Upper lobe of right lung (tissue), 1 donor: ENCODE results near the gene CGN. TPM values are rescaled to one million over a fixed set of nuclear protein-coding genes. Genes with fewer than 3 reads are reported as not detected.

ENCODE experiments used
- ATAC-seq: fragments of 200-7000 bp; cut with Tn5 transposase; one replicate; pipeline ENCODE4 v1.9.1; 2020; ENCODE audit warnings: mild to moderate bottlenecking, moderate library complexity
- DNase-seq: peaks from one replicate; pipeline ENCODE4 v3.0.0-alpha.2; 2020
- H3K27ac ChIP-seq: fragments of 200-600 bp; one replicate; pipeline ENCODE4 v1.8.0; 2022
- H3K27me3 ChIP-seq: fragments of 200-600 bp; one replicate; pipeline ENCODE4 v1.8.0; 2022; ENCODE audit warnings: mild to moderate bottlenecking
- H3K36me3 ChIP-seq: fragments of 200-600 bp; one replicate; pipeline ENCODE4 v1.8.0; 2022
- H3K4me1 ChIP-seq: fragments of 200-600 bp; one replicate; pipeline ENCODE4 v1.8.0; 2022
- H3K4me3 ChIP-seq: fragments of 200-600 bp; one replicate; pipeline ENCODE4 v1.8.0; 2022; ENCODE audit warnings: mild to moderate bottlenecking
- H3K9me3 ChIP-seq: fragments of 200-600 bp; one replicate; pipeline ENCODE4 v1.8.0; 2022
- intact Hi-C: fragments of 100-400 bp; cut with DNase I; formaldehyde crosslinking; loops from one replicate; pipeline ENCODE4 v1.11.0; 2022
- total RNA-seq: library from RNA; stranded (reverse); fragmentation: NEBNext Ultra II Directional; extraction: Animal tissue kit (Norgen Biotek cat#: 25700); gene quantifications from one replicate; pipeline ENCODE4 v1.2.1, GENCODE V29; 2021
- TF ChIP-seq, protein P1 (sequence below): fragments of 200-600 bp; IDR thresholded peaks from one replicate; pipeline ENCODE4 v1.8.0; 2022; ENCODE audit warnings: antibody characterized with exemption
- donor health status: DM: no; HTN: yes; CAD: no; lungs with severe emphysema.

Gene CGN
- total RNA-seq, 1 donor from 2014 or later: 62.5 TPM

DNA sequence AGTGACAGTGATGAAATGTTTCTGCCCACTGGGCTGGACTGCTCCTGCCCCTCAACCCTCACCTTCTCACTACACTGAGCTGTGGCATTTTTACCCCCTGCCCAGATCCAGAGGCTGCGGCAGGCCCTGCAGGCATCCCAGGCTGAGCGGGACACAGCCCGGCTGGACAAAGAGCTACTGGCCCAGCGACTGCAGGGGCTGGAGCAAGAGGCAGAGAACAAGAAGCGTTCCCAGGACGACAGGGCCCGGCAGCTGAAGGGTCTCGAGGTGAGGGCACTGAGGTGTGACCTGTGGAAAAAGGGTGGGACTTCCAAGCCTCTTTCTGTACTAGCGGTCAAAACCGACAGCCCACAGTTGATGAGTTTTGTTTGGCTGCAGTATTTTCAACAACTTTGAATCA is 22.7 kb downstream of the CGN start:
- intact Hi-C loops: loop anchor here (10.0 kb wide), 1 partner anchor 99 kb away; no protein-coding TSS in a partner anchor
- no peak for ATAC-seq

DNA sequence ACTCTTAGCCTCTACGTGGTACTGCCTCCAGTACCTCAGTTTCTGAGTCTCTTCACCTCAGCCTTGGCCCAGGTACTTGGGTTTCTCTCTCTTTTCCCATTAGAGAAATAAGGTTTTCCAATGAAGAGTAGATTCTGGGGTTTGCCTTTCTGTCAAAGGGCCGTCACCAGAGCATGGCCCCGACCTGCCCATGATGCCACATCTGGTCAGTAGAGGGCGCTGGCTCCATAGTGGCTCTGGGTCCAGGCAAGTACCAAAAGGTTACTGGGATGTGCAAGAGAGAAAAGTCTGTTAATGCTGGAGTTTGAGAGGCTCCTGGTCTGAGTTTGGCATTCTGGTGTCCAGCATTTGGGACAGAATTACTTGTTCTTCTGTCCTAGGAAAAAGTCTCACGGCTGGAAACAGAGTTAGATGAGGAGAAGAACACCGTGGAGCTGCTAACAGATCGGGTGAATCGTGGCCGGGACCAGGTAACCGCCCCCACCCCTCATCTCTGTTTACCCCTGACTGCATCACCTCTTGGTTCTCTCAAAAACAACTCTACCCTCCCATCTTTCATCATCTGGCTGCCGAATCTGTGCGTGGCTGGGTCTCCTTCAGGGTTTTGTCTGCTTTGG is 23.6 kb downstream of the CGN start:
- H3K27ac ChIP-seq: no peak overlapping the region
- ATAC-seq (peak; percentile 84), DNase-seq (peak; percentile 88)
- H3K27me3 ChIP-seq: no peaks in the 10 kb centered on the region
- no peak overlapping the region for H3K4me3 ChIP-seq
- peaks cover 8% of the 10 kb centered on the region for H3K4me1 ChIP-seq
- intact Hi-C loops: loop anchor here (10.0 kb wide), 1 partner anchor 100 kb away; no protein-coding TSS in a partner anchor
- no peaks in the 10 kb centered on the region for H3K9me3 ChIP-seq
- TF ChIP-seq, protein P1, sequence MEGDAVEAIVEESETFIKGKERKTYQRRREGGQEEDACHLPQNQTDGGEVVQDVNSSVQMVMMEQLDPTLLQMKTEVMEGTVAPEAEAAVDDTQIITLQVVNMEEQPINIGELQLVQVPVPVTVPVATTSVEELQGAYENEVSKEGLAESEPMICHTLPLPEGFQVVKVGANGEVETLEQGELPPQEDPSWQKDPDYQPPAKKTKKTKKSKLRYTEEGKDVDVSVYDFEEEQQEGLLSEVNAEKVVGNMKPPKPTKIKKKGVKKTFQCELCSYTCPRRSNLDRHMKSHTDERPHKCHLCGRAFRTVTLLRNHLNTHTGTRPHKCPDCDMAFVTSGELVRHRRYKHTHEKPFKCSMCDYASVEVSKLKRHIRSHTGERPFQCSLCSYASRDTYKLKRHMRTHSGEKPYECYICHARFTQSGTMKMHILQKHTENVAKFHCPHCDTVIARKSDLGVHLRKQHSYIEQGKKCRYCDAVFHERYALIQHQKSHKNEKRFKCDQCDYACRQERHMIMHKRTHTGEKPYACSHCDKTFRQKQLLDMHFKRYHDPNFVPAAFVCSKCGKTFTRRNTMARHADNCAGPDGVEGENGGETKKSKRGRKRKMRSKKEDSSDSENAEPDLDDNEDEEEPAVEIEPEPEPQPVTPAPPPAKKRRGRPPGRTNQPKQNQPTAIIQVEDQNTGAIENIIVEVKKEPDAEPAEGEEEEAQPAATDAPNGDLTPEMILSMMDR: peak; percentile 88
- no peaks in the 10 kb centered on the region for H3K36me3 ChIP-seq

More for the DNA sequence above, 22.7 kb downstream of the CGN start:
- no peak for DNase-seq
- Histone ChIP-seq H3K9me3 (no peaks in the 10 kb centered on the region), H3K4me3 (no peak overlapping the region), H3K27ac (no peak overlapping the region), H3K4me1 (no peaks in the 10 kb centered on the region), H3K36me3 (no peaks in the 10 kb centered on the region), H3K27me3 (no peaks in the 10 kb centered on the region)
- TF ChIP-seq, protein P1: no peak

DNA sequence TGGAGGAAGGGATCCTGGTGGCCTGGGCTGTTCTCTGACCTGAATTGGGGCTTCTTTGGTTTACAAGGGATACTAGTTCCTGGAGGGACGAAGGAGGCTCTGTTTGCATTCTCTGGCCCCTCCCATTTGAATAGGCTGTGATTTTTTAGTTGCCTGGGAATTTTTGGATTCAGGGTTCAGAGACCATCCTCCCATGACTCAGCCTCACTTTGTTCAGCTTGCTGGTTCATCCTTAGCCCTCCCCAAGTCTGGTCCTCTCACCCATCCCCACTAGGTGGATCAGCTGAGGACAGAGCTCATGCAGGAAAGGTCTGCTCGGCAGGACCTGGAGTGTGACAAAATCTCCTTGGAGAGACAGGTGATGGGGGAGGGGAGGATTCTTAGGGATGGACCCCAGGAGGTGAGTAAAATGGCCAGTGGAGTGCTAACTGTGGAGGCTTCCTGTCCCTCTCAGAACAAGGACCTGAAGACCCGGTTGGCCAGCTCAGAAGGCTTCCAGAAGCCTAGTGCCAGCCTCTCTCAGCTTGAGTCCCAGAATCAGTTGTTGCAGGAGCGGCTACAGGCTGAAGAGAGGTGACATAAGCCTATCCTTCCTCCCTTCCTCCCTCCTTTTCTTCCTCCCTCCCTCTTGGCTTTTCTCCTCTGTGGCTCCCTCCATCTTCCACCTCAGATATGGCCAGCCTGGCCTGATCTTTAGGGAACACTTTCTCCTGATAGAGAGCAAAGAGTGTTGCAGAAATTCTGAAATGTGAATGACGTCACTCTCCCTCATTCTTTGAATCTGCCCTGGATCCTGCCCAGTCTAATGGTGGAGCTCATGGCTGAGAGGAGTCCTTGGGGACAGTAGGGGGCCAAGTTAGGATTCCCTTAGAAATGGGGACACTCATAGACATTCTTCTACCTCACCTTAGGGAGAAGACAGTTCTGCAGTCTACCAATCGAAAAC is 24.4 kb downstream of the CGN start:
- no peak for ATAC-seq
- H3K9me3 ChIP-seq: no peaks in the 10 kb centered on the region
- peaks cover 9% of the 10 kb centered on the region for H3K4me1 ChIP-seq
- intact Hi-C loops: loop anchor here (10.0 kb wide), 1 partner anchor 101 kb away; no protein-coding TSS in a partner anchor
- H3K27ac ChIP-seq: no peak overlapping the region
- H3K4me3 ChIP-seq: no peak overlapping the region
- no peak for DNase-seq
- H3K27me3 ChIP-seq: no peaks in the 10 kb centered on the region
- no peaks in the 10 kb centered on the region for H3K36me3 ChIP-seq
- TF ChIP-seq, protein P1: no peak

DNA sequence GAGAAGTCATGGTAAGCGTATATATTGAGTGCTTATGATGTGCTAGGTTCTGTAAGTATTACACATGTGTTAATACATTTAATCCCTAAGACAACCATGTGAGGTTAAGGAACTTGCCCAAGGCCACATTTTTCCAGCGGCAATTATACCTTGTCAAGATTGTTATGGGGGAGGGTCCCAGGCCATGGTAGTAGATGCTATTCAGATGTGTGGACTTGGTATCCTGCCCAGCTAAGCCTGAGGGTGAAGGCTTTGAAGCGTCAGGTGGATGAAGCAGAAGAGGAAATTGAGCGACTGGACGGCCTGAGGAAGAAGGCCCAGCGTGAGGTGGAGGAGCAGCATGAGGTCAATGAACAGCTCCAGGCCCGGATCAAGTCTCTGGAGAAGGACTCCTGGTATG is 25.3 kb downstream of the CGN start:
- intact Hi-C loops: loop anchor here (10.0 kb wide), 1 partner anchor 102 kb away; no protein-coding TSS in a partner anchor

DNA sequence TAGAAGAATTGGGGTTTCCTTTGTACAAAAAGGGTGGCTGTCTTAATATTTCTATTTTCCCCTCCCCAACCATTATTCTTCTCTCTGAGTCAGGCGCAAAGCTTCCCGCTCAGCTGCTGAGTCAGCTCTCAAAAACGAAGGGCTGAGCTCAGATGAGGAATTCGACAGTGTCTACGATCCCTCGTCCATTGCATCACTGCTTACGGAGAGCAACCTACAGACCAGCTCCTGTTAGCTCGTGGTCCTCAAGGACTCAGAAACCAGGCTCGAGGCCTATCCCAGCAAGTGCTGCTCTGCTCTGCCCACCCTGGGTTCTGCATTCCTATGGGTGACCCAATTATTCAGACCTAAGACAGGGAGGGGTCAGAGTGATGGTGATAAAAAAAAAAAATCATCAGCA is 25.9 kb downstream of the CGN start:
- no peak overlapping the region for H3K27ac ChIP-seq
- H3K4me3 ChIP-seq: no peak overlapping the region
- ATAC-seq (no peak), DNase-seq (no peak)
- H3K27me3 ChIP-seq: no peaks in the 10 kb centered on the region
- no peaks in the 10 kb centered on the region for H3K36me3 ChIP-seq
- intact Hi-C loops: loop anchor here (10.0 kb wide), 1 partner anchor 102 kb away; no protein-coding TSS in a partner anchor
- no peaks in the 10 kb centered on the region for H3K9me3 ChIP-seq
- TF ChIP-seq, protein P1: no peak
- peaks cover 9% of the 10 kb centered on the region for H3K4me1 ChIP-seq

More for the DNA sequence above, 25.3 kb downstream of the CGN start:
- Histone ChIP-seq H3K36me3 (no peaks in the 10 kb centered on the region), H3K4me1 (peaks cover 9% of the 10 kb centered on the region), H3K27me3 (no peaks in the 10 kb centered on the region), H3K9me3 (no peaks in the 10 kb centered on the region), H3K4me3 (no peak overlapping the region), H3K27ac (no peak overlapping the region)
- TF ChIP-seq, protein P1: no peak
- ATAC-seq (no peak), DNase-seq (no peak)
